Activated CD4-positive, alpha-beta memory T cell treated with anti-CD3 and anti-CD28 coated beads for 36 hours (primary cell): ENCODE data around the gene MYRF. TPM values are rescaled to one million over a fixed set of nuclear protein-coding genes. Genes with fewer than 3 reads are reported as not detected.
A peak's percentile ranks its signal among the peaks of the same experiment; 100 is the strongest.

Source experiments
- CTCF ChIA-PET: fragments of 350-600 bp; sonication (Branson Sonifier 250); formaldehyde crosslinking; loops from one replicate; lab custom pipeline; 2021; ENCODE audit warnings: antibody characterized with exemption, inconsistent platforms; lab: Charles Lee
- POLR2A ChIA-PET: fragments of 350-600 bp; sonication (Branson Sonifier 250); formaldehyde crosslinking; loops from one replicate; lab custom pipeline; 2021; ENCODE audit warnings: antibody characterized with exemption; lab: Charles Lee
- DNase-seq: peaks from one replicate; pipeline ENCODE4 v3.0.0-alpha.2; 2020
- H3K27ac Mint-ChIP-seq: one replicate; pipeline ENCODE4 v1.8.0; 2021; ENCODE audit warnings: mixed read lengths
- H3K27me3 Mint-ChIP-seq: one replicate; pipeline ENCODE4 v1.8.0; 2021; ENCODE audit warnings: mixed read lengths
- H3K36me3 Mint-ChIP-seq: one replicate; pipeline ENCODE4 v1.8.0; 2021; ENCODE audit warnings: mixed read lengths
- H3K4me1 Mint-ChIP-seq: one replicate; pipeline ENCODE4 v1.8.0; 2021; ENCODE audit warnings: low read depth, mixed read lengths
- H3K4me3 Mint-ChIP-seq: one replicate; pipeline ENCODE4 v1.8.0; 2021; ENCODE audit warnings: mild to moderate bottlenecking, mixed read lengths
- H3K9me3 Mint-ChIP-seq: one replicate; pipeline ENCODE4 v1.8.0; 2021; ENCODE audit warnings: mixed read lengths
- intact Hi-C: fragments of 100-400 bp; cut with micrococcal nuclease; formaldehyde crosslinking; loops from one replicate; pipeline ENCODE4 v1.15.1; 2023
- total RNA-seq, 2 experiments: library from RNA; stranded (reverse); gene quantifications; one replicate each; pipeline ENCODE4 v1.2.3, GENCODE V29; 2021

The MYRF gene
- total RNA-seq, 2 experiments from 2014 or later: 1.2 to 1.4 TPM

GRCh38 chr11:61833926-61834277, 81.5 kb downstream of the MYRF start:
- ChIA-PET CTCF (interaction anchor here (0.7 to 1.7 kb wide), 4 partner anchors 19 to 65 kb away, joined by 3 to 4 read pairs (median 3); no protein-coding TSS in a partner anchor), POLR2A (no interaction called here)
- Mint-ChIP-seq H3K4me3 (no peak overlapping the region), H3K9me3 (no peaks in the 10 kb centered on the region), H3K36me3 (peaks cover 2% of the 10 kb centered on the region), H3K27ac (peak overlapping the region; percentile 89), H3K4me1 (peaks cover 23% of the 10 kb centered on the region), H3K27me3 (peaks cover 7% of the 10 kb centered on the region)
- no peak for DNase-seq
- intact Hi-C loops: no loop called here

- peak overlapping the region; percentile 89 for H3K27ac Mint-ChIP-seq
- ChIA-PET POLR2A (interaction anchor here (0.9 kb wide), 1 partner anchor 16 kb away, joined by 4 read pairs; no protein-coding TSS in a partner anchor), CTCF (interaction anchor here (0.7 to 1.7 kb wide), 4 partner anchors 19 to 64 kb away, joined by 3 to 4 read pairs (median 3); no protein-coding TSS in a partner anchor)
- H3K36me3 Mint-ChIP-seq: peaks cover 3% of the 10 kb centered on the region
- DNase-seq: peak; percentile 80
- intact Hi-C loops: no loop called here
- H3K9me3 Mint-ChIP-seq: no peaks in the 10 kb centered on the region
- peaks cover 23% of the 10 kb centered on the region for H3K4me1 Mint-ChIP-seq
- no peak overlapping the region for H3K4me3 Mint-ChIP-seq
- H3K27me3 Mint-ChIP-seq: peaks cover 7% of the 10 kb centered on the region
Measured at GRCh38 chr11:61834278-61835048, 82.0 kb downstream of the MYRF start.

- Mint-ChIP-seq H3K27ac (no peak overlapping the region), H3K9me3 (no peaks in the 10 kb centered on the region), H3K4me1 (peaks cover 21% of the 10 kb centered on the region), H3K27me3 (peaks cover 3% of the 10 kb centered on the region), H3K36me3 (peaks cover 14% of the 10 kb centered on the region), H3K4me3 (no peak overlapping the region)
- ChIA-PET CTCF (no interaction called here), POLR2A (no interaction called here)
- no peak for DNase-seq
- intact Hi-C loops: no loop called here
Measured at GRCh38 chr11:61836193-61836592, 83.8 kb downstream of the MYRF start.

- ChIA-PET POLR2A (no interaction called here), CTCF (no interaction called here)
- Mint-ChIP-seq H3K9me3 (no peaks in the 10 kb centered on the region), H3K27me3 (peaks cover 1% of the 10 kb centered on the region), H3K4me1 (peaks cover 21% of the 10 kb centered on the region), H3K36me3 (peaks cover 20% of the 10 kb centered on the region), H3K4me3 (no peak overlapping the region), H3K27ac (no peak overlapping the region)
- intact Hi-C loops: no loop called here
- no peak for DNase-seq
Measured at GRCh38 chr11:61837411-61838005, 85.1 kb downstream of the MYRF start.

Other genes with a start within 250 kb of the MYRF start
- gene LRRC10B, start 243.9 kb upstream of the MYRF start, total RNA-seq: not detected
- gene SYT7, start 171.6 kb upstream of the MYRF start, total RNA-seq: not detected
- gene DAGLA, start 72.2 kb upstream of the MYRF start, total RNA-seq: under 1 TPM; 0.12 to 0.15 TPM
- 100 to 1,000 TPM; 191 to 192 TPM for gene TMEM258, start 40.0 kb downstream of the MYRF start, total RNA-seq
- 100 to 1,000 TPM; 108 to 111 TPM for gene FEN1, start 40.3 kb downstream of the MYRF start, total RNA-seq
- 10 to 100 TPM; 24.9 to 26.5 TPM for gene FADS1, start 64.4 kb downstream of the MYRF start, total RNA-seq
- gene FADS2, start 75.7 kb downstream of the MYRF start, total RNA-seq: 10 to 100 TPM; 58.2 to 60.8 TPM
- 10 to 100 TPM; 11.9 to 12.1 TPM for gene FADS3, start 138.9 kb downstream of the MYRF start, total RNA-seq
- gene RAB3IL1, start 164.9 kb downstream of the MYRF start, total RNA-seq: under 1 TPM; 0.10 to 0.21 TPM
- gene BEST1, start 197.7 kb downstream of the MYRF start, total RNA-seq: under 1 TPM; 0.41 to 0.48 TPM
- 100 to 1,000 TPM; 915 to 922 TPM for gene FTH1, start 215.0 kb downstream of the MYRF start, total RNA-seq